NOMO-1 treated with dmso at 0.1 percent for 144 hours (cell line): Measurements from ENCODE around the gene WDR33.

Source experiments
- DNase-seq: peaks from one replicate; lab custom pipeline; 2025; ENCODE audit not compliant: unreplicated experiment; lab: John Stamatoyannopoulos, UW

Gene WDR33

DNA sequence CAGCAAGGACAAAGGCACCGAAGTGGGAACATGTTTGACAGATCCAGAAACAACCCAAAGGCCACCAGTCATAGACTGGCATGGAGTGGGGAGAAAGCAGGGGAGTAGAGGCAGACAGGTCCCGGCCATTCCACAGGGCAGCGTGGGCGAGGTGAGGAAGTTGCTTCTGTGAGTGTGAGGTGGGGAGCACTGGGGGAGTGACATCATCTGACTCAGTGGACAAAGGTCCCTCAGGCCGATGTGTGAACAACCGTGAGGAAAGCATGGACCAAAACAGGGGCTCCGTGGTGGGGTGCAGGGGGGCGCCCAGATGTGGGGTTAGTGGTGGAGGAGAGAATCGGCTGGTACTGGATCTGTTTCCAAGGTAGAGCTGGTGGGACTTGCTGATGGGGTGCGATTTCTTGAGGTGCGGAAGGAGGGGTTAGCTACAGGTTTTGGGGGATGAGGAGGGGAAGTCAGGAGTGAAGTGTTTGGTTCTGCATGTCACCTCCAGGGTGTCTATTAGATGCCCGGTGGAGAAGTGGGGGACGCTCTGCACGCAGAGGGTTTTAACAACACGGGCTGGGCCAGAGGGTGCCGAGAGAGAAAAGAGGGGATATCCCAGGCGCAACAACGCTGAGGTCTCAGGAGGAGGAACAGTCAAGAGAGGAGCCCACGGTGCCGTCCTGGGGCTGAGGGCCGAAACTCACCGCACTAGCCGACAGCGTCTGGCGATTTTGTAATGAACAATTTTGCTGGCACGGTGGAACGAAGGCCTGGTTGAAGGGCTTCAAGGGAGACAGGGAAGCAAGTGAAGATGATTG lies 112.2 kb downstream of the WDR33 start:
- DNase-seq = no peak

DNA sequence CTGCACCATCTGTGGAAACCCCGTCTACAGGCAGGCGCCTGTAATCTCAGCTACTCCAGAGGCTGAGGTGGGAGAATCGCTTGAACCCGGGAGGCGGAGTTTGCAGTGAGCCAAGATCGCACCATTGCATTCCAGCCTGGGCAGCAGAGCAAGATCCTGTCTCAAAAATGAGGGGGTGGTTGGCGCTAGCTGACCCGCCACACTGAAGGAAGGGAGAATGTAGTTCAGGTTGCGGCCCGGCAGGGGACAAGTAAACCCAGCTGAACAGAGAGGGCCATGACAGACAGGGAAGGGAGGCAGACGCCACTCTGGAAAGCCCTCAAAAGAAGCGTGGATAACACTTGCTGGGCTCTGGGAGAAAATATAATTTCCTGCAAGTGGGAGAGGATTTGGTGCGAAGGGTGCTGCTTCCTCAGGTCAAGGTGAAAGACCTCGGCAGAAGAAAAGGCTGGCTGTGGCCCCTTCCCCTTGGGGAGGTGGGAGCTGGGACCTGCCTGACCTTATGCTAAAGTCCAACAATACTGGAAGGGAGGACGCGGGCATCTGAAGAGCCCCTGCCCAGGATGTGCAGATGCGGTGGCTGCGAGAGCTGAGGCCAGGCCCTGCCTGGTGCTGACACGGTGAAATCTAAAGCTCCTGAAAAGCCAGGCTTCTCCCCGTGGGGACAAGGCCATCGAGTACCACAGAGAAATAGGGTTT lies 113.3 kb downstream of the WDR33 start:
- DNase-seq = no peak

DNA sequence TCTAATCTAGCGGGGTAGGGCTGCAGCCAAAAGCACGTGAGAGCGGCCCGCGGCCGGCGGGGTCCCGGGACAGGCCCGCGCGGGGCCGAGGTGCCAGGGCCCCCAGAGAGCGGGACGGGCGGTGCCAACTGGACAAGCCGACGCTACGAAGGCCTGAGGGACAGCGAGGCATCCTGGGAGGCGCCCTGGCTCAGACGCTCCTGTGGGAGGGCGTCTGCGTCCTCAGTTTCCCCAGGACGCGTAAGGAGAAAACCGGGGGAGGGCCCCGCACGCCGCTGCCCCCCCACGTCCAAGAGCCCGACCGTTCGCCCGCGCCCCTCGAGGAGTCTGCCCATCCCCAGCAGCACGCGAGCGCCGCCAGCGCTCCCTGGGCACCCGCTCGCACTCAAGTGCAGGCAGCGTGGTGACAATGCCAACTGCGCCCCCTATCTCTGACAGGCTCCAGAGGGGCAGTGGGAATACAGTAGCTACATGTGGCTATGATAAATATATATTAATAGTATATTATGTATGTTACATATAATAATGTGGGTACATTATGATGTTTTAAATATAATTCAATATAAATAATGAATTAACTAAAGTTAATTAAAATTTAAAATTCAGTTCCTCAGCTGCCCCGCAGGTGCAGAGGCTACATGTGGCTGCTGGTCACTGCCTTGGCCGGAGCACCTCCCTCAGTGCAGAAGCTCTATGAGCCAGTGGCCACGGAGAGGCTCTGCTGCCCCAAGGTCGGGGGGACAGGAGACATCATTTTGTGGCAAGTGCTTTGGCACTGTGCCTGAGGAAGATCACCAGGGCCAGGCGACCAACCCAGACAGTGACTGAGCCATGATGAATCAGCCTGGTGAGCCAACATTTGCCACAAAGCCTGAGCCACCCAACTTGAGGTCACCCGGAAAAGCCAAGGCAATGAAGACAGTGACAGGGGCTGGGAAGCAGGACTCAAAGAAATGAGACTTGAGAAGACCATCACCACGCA lies 115.2 kb downstream of the WDR33 start:
- DNase-seq = no peak

DNA sequence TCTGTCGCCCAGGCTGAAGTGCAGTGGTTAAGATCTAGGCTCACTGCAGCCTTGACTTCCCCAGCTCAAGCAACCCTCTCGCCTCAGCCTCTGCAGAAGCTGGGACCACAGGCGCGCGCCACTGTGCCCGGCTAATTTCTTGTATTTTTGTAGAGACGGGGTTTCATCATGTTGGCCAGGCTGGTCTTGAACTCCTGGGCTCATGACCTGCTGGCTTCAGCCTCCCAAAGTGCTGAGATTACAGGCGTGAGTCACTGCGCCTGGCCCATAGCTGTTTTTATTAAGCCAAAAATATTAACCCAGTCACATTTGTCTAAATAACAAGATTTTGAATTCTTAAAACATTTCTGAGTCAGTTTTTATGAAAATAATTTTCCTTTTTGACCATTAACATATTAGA lies 116.0 kb downstream of the WDR33 start:
- DNase-seq = no peak

- no peak for DNase-seq
These were observed 120.3 kb downstream of the WDR33 start for GRCh38 chr2:127690696-127691095.

- no peak for DNase-seq
These were observed 122.6 kb downstream of the WDR33 start for GRCh38 chr2:127688405-127688804.

DNA sequence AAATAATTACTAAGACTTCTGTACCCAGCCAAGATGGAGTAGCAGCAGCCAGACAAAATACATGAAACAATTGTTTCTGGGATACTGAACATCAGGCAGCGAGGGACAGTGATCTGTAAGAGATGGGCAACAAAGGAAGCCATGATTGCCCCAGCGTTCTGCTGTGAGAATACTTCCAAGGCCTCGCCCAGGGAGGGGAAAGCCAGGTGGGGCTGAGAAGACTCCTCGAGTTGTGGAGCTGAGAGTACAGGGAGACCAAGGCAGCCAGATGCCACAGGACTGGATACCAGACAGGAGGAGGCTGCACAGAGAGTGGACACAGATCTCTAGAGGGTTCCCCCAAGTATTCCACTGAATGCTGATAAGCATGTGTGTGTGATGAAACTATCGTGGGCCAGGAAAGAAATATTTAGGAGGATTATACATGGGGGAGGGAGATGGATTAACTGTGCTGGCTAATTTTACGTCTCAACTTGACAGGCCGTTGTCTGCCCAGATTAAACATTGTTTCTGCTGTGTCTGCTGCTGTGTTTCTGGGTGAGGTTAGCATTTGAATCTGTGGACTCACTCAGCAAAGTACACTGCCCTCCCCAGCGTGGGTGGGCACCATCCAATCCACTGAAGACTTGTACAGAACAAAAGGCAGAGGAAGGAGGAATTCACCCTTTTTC lies 125.4 kb downstream of the WDR33 start:
- no peak for DNase-seq

DNA sequence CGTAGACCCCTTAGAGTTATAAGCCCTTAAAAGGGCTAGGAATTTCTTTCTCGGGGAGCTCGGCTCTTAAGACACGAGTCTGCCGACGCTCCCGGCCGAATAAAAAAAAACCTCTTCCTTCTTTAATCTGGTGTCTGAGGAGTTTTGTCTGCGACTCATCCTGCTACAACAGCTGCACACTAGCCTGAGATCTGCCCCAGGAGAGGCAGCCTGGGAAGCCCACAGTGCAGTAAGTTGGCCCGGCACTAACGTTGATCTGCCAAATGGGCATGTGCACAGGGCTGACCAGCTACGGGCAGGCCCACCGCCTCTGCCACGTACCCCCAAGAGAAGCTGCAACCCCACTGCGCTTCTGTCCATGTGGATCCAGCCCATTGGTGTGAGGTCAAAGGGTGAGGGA lies 127.2 kb downstream of the WDR33 start:
- no peak for DNase-seq

DNA sequence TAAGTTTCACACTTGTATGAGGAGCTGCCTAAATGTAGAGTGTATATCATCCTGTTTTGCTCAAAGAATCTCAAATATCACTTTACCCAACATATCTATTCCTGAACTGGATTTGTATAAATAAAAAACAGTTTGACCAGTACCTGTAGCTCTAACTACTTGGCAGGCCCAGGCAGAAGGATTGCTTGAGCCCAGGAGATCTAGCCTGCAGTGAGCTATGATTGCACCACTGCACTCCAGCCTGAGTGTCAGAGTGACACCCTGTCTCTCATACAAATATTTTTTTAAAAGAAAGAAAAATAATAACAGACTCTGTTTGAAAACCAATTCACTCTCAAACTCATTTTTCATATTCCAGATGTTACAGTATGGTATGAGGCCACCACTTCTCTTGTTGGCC lies 127.9 kb downstream of the WDR33 start:
- no peak for DNase-seq

GRCh38 chr2:127681976-127682857 lies 128.8 kb downstream of the WDR33 start:
- no peak for DNase-seq

DNA sequence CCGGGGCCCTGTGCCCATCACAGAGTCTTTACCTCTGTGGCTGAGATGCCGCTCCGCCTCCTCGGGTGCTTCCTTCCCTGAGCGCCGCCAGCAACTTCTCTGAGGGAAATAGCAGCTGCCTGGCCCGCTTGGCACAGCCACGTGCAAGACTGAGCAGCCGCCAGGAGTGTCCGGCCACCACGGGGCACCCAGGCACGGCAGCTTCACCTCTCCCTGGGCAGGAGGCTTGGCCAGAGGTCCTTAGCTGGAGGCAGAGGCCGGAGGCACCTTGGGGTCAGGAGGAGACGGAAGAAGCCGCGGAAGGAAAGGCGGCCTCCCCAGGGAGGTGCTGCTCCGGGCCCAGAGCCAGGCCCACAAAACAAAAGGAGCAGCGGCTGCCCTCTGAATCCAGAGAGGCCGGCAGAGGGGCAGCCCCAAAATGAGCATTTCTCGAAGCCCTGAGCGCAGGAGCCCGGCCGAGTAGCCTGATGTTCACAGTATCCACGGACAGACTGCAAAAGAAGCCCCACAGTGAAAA lies 129.6 kb downstream of the WDR33 start:
- no peak for DNase-seq

- no peak for DNase-seq
These were observed 130.2 kb downstream of the WDR33 start for GRCh38 chr2:127680706-127681287.

DNA sequence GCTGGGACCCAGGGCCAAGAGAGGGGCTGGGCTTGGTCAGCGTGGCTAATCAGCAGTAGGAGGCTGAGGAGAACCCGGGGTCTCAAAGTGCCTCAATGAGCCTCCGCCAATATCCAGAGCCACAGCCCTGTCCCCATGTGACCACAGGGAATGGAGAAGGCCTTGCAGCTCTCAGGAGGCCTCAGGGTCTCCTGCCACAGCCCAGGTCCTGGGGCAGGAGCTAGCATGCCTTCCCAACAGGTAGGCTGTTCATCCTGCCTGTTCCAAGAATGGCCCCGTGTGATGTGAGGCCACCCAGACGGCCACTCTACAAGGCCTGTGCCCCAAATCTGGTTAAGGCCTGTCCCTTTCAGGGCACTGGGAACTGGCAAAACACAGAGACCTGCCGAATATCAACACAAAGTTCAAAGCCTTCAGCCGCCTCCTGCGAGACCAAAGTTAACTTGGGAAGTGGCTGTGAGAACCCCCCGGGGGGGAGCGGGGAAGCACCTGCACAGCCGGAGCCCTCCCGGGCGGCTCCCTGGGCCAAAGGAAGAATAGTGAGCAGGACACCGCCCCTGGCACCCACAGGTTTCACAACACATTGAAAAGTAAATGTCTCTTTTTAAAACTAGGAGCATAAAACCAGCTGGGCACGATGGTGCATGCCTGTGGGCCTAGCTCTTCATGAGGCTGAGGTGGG lies 131.2 kb downstream of the WDR33 start:
- DNase-seq = no peak

DNA sequence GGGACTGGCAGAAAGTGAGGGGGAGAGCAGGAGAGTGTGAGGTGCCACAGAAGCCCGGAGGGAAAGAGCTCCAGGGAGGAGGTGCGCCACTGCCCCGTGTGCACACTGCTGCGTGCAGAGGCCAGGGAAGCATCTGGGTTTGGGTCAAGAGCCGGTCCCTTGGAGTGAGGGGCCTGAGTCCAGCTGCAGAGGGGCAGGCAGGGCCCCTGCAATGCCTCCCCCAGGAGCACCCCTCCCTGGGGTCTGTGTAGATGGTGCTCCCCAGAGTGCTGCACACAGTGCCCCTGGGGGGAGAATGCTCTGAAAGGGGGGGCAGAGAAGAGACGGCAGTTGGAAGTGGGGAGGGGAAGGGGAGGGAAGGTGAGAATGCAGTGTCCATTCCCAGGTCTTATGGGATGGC lies 132.0 kb downstream of the WDR33 start:
- DNase-seq = no peak

DNA sequence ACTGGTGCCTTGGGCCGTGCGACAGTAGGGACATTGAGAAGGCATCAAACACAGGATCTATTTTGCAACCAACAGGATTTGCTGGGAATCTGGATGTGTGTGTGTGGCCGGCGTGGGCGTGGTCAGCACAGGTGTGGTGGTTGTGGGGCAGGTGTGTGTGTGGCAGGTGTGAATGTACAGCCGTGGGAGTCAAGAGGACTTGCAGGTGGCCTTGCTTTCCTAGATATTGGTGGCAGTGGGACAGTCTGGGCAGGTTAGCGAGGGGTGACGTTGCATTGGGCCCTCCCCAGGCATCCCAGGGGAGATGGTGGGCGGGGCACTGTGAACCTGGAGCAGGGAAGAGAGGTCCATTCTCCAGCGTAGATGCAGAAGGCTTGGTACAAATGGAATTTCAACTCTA lies 132.4 kb downstream of the WDR33 start:
- DNase-seq = no peak

DNA sequence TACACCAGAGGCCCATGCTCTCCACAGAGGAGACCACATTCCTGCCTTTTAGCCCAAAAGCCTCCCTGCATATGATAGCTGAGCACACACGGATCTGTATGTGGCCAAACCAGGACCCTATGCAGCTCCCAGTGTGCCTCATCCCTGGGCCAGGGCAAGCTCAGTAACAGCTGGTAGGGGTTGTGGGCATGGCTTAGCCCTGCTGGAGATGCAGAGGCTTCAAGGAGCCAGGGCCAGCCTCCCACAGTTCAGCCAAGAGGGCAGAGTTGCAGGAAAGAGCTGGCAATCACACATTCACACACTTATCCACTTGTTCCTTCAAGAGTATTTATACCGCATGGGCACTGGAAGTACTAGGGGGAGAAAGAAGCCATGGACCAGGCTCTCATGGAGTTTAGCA lies 134.1 kb downstream of the WDR33 start:
- no peak for DNase-seq

GRCh38 chr2:127675331-127676261 lies 135.4 kb downstream of the WDR33 start, which contains the start of gene LIMS2:
Gene LIMS2 (minus strand): TSS chr2:127675530. CDS start chr2:127675024, 506 bp downstream.
- no peak for DNase-seq
